ENCODE measurements around the gene SYT12.

DNA sequence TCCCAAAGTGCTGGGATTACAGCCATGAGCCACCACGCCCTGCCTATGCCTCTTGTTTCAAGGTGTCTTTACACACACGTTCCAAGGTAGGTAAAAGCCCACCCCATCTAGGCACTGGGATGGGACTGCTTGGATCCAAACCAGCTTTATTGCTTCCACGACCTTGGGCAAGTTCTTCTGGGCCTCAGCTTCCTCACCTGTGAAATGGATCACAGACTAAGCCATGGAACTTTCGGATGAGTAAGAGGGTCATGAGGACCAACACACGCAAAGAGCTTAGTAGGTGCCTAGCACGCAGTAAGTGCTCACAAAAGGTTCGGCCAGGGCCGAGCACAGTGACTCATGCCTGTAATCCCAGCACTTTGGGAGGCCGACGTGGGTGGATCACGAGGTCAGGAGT lies 49.4 kb downstream of the SYT12 start:
- TF ChIP-seq CTCF (conservative IDR thresholded peaks at IDR 0.05; ENCODE audit: low read length) (no peak), EZH2phosphoT487 (IDR thresholded peaks at IDR 0.05; ENCODE audit: borderline replicate concordance, low read depth, low read length) (no peak)

Data from OCI-LY7 (cell line).